Measurements from ENCODE around the gene ZNF410. TPM values are rescaled to one million over a fixed set of nuclear protein-coding genes. Genes with fewer than 3 reads are reported as not detected.
A peak's percentile ranks its signal among the peaks of the same experiment; 100 is the strongest.

ZNF410 gene
- total RNA-seq, 1 donor from 2014 or later: 64.7 TPM

- Mint-ChIP-seq H3K27me3 (no peaks in the 10 kb centered on the region), H3K4me1 (peaks cover 40% of the 10 kb centered on the region), H3K27ac (no peak overlapping the region), H3K9me3 (no peaks in the 10 kb centered on the region), H3K36me3 (ENCODE audit: low read depth) (peaks cover 11% of the 10 kb centered on the region), H3K4me3 (peak overlapping the region; percentile 48)
- no peak for ATAC-seq (ENCODE audit: low read depth)
- no peak for TF ChIP-seq CTCF (IDR thresholded peaks at IDR 0.05)
- intact Hi-C loops (cut with micrococcal nuclease): loop anchor here (5.0 kb wide), 1 partner anchor 157 kb away; no protein-coding TSS in a partner anchor
- ChIA-PET CTCF (no interaction called here), POLR2A (no interaction called here)
- DNase-seq: no peak
These were observed 2.0 kb upstream of the ZNF410 start for GRCh38 chr14:73884438-73885190.

- peak overlapping the region; percentile 96 for H3K4me3 Mint-ChIP-seq
- CTCF ChIA-PET: interaction anchor here (0.5 to 3.8 kb wide), 2 partner anchors 23 to 158 kb away, joined by 3 to 13 read pairs; no protein-coding TSS in a partner anchor
- DNase-seq (no peak), ATAC-seq (ENCODE audit: low read depth) (no peak)
- peaks cover 42% of the 10 kb centered on the region for H3K4me1 Mint-ChIP-seq
- intact Hi-C loops (cut with micrococcal nuclease): loop anchor here (2.0 to 5.0 kb wide), 3 partner anchors 132 to 876 kb away; partner anchors contain the start of genes BBOF1, ENTPD5 and YLPM1
- H3K36me3 Mint-ChIP-seq (ENCODE audit: low read depth): peaks cover 18% of the 10 kb centered on the region
- no peaks in the 10 kb centered on the region for H3K27me3 Mint-ChIP-seq
- POLR2A ChIA-PET: interaction anchor here (0.7 to 2.5 kb wide), 10 partner anchors 9 to 829 kb away, joined by 3 to 30 read pairs (median 8); partner anchors contain the start of genes BBOF1, COQ6, ENTPD5 and FAM161B
- H3K27ac Mint-ChIP-seq: peak overlapping the region; percentile 96
- no peak for TF ChIP-seq CTCF (IDR thresholded peaks at IDR 0.05)
- no peaks in the 10 kb centered on the region for H3K9me3 Mint-ChIP-seq
These were observed 608 bp downstream of the ZNF410 start for GRCh38 chr14:73887318-73887616.

GRCh38 chr14:73887694-73888459 lies 1.2 kb downstream of the ZNF410 start:
- peaks cover 42% of the 10 kb centered on the region for H3K4me1 Mint-ChIP-seq
- H3K9me3 Mint-ChIP-seq: no peaks in the 10 kb centered on the region
- no peak for ATAC-seq (ENCODE audit: low read depth)
- no peak for DNase-seq
- H3K4me3 Mint-ChIP-seq: peak overlapping the region; percentile 96
- CTCF ChIA-PET: interaction anchor here (3.8 kb wide), 1 partner anchor 159 kb away, joined by 13 read pairs; no protein-coding TSS in a partner anchor
- POLR2A ChIA-PET: interaction anchor here (2.5 kb wide), 1 partner anchor 37 kb away, joined by 30 read pairs; the partner anchor contains the start of gene PTGR2
- intact Hi-C loops (cut with micrococcal nuclease): loop anchor here (2.0 to 5.0 kb wide), 3 partner anchors 131 to 875 kb away; partner anchors contain the start of genes BBOF1, ENTPD5 and YLPM1
- no peaks in the 10 kb centered on the region for H3K27me3 Mint-ChIP-seq
- TF ChIP-seq CTCF (IDR thresholded peaks at IDR 0.05): no peak
- H3K36me3 Mint-ChIP-seq (ENCODE audit: low read depth): peaks cover 18% of the 10 kb centered on the region
- H3K27ac Mint-ChIP-seq: peak overlapping the region; percentile 96

- peaks cover 42% of the 10 kb centered on the region for H3K4me1 Mint-ChIP-seq
- H3K27me3 Mint-ChIP-seq: no peaks in the 10 kb centered on the region
- peaks cover 18% of the 10 kb centered on the region for H3K36me3 Mint-ChIP-seq (ENCODE audit: low read depth)
- peak overlapping the region; percentile 96 for H3K4me3 Mint-ChIP-seq
- DNase-seq: no peak
- ATAC-seq (ENCODE audit: low read depth): no peak
- no peaks in the 10 kb centered on the region for H3K9me3 Mint-ChIP-seq
- CTCF ChIA-PET: interaction anchor here (3.8 kb wide), 1 partner anchor 159 kb away, joined by 13 read pairs; no protein-coding TSS in a partner anchor
- H3K27ac Mint-ChIP-seq: no peak overlapping the region
- intact Hi-C loops (cut with micrococcal nuclease): loop anchor here (5.0 kb wide), 1 partner anchor 161 kb away; no protein-coding TSS in a partner anchor
- POLR2A ChIA-PET: no interaction called here
- TF ChIP-seq CTCF (IDR thresholded peaks at IDR 0.05): no peak
These were observed 1.7 kb downstream of the ZNF410 start for GRCh38 chr14:73888460-73888725.

- CTCF ChIA-PET: interaction anchor here (3.8 kb wide), 1 partner anchor 160 kb away, joined by 13 read pairs; no protein-coding TSS in a partner anchor
- no peak for DNase-seq
- Mint-ChIP-seq H3K9me3 (no peaks in the 10 kb centered on the region), H3K27ac (no peak overlapping the region), H3K36me3 (ENCODE audit: low read depth) (peaks cover 23% of the 10 kb centered on the region), H3K27me3 (no peaks in the 10 kb centered on the region), H3K4me1 (peaks cover 42% of the 10 kb centered on the region), H3K4me3 (no peak overlapping the region)
- intact Hi-C loops (cut with micrococcal nuclease): loop anchor here (5.0 kb wide), 1 partner anchor 162 kb away; no protein-coding TSS in a partner anchor
- no peak for TF ChIP-seq CTCF (IDR thresholded peaks at IDR 0.05)
- no peak for ATAC-seq (ENCODE audit: low read depth)
- POLR2A ChIA-PET: no interaction called here
These were observed 2.3 kb downstream of the ZNF410 start for GRCh38 chr14:73888971-73889370.

Measured in activated B cell treated with CpG ODN at 0.5 μM for 24 hours (primary cell).